Measurements from ENCODE around the gene KAT6B.
"Not testable (repeated sequence)": the region's sequence is repeated elsewhere in the genome, so short reads cannot be mapped to it uniquely, and the experiment has no call there.

Gene KAT6B

DNA sequence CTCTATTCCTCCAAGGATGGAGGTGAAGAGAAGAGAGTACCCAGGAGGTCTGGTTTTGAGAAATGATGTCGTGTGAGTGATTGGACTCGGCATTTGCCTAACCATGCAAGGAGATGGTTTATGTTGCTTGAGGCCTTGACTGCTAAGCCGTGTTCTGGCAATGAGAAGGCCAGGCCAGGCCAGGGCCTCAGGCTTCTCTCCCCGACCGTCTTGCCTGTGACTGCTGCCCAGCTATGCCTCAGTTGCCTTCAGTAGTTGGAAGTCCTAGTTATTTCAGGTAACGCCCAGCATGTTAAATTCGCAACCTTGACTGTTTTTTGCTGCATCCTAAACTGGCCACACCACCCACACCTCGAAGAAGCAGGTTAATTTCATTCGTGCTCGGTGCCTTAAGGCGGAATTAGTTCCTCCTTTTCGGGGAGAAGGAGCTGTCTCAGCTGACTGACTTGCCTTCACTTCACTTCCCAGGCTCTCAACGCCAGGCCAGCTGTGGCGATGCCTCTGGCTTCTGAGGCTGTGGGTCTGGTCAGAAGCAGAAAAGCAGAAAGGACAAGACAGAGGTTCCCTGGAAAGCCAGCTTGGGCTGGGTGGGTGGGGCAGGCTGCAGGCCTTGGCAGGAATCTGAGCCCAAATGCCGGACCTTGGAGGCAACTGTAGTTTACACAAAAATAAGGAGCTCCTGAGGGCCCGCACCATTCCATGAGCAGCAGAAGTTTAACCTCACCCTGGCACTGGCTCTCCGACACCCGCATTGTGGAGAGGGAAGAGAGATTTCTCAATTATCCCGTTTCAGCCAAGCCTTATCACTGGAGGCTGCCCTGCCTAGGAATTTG, 223.1 kb downstream of the KAT6B start:
- no peak for DNase-seq

DNA sequence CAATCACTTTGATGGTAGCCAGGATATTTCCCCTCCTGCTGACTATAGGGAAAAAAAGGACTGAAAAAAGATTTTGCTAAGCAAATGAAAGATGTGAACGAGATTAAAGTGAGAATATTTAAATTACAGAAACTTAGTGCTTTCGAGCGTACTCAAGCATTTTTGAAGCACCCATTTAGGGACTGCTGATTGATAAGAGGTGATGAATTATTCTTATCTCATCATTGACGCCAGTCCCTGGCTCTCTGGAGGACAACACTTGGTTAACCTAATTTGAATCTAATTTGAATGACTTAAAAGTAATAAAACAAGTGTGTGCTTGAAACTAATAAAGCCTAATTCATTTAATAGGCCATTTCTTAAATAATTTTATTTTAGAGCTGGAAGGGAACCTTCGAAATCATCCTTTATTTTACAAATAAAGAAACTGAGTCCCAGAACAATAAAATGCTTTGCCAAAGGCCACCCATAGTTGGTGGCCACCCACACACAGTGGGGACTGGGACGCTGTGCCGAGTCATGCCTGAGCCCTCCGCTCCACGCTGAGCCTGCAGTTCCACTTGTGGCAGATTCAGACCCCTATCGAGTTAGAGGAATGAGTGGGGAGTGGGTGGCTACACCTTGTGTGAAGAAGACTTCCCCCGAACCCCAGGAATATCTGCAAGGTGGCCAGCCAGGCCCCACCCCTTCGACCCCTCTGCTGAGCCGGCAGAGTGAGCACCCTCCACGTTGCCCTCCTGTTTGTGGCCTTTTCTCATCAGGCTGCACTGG, 223.9 kb downstream of the KAT6B start:
- DNase-seq = no peak

DNA sequence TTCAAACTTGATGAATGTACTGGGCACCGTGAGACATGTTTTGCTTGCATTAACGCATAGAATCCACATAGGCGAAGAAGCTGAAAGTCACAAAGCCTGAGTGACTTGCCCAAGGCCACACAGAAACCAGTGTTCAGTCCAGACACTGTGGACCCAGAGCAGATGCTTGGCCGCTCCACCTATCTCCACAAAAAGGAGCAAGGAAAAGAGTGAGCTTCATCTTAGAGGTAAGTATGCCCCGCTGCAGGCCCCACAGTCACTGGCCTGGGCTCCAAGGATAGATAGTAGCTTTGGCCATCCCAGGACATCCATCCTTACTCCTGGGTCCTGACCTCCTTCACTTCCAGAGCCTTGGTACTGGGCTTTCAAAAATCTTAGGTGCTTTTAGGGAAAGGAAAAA, 224.9 kb downstream of the KAT6B start:
- no peak for DNase-seq

DNA sequence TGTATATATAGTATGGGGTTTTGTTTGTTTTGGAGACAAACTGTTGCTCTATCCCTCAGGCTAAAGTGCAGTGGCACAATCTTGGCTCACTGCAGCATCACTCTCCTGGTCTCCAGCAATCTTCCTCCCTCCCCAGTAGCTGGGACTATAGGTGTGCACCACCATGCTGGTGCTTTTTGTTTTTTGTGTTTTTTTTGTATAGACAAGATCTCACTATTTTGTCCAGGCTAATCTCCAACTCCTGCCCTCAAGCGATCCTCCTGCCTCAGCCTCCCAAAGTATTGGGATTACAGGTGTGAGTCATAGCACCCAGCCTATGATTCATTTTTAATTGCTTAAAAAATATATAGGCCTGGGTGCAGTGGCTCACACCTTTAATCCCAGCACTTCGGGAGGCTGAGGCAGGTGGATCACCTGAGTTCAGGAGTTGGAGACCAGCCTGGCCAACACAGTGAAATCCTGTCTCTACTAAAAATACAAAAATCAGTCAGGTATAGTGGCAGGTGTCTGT, 229.6 kb downstream of the KAT6B start:
- not testable (repeated sequence) for DNase-seq

DNA sequence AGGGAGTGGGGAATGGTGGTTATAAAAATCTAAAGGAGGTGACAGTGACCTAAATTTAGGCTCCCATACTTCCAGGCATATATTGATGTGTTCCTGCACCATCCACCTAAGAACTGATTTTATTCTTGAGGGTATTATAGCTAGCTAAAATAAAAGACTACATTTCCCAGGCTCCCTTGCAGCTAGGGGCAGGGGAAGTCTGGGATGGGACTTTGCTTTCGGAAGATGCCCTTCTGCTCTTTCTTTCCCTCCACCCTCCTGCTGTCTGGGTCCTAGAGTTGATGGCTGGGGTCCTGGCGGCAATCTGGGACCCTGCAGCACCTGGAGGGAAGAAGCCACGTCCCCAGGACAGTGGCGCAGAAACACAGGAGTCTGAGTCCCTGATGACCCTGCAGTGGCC, 231.3 kb downstream of the KAT6B start:
- DNase-seq = no peak

DNA sequence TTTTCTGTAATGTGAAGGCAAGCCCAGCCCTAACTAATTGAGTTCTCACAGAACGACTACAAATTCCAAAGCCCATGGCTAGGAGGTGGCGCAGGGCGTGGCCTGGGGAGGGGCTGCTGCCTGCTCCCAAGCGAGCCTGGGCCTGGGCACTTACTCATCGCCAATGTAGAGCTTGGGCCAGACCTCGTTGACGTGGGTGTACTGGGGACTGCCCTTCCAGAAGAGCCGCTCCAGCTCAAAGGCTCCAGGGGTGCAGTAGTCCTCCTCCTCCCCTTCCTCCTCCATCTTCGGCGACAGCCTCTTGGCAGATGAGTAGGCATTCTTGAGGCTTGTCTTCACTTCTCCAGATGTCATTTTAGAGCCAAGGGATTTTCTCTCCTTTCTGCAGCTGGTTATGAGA, 231.8 kb downstream of the KAT6B start:
- no peak for DNase-seq

DNA sequence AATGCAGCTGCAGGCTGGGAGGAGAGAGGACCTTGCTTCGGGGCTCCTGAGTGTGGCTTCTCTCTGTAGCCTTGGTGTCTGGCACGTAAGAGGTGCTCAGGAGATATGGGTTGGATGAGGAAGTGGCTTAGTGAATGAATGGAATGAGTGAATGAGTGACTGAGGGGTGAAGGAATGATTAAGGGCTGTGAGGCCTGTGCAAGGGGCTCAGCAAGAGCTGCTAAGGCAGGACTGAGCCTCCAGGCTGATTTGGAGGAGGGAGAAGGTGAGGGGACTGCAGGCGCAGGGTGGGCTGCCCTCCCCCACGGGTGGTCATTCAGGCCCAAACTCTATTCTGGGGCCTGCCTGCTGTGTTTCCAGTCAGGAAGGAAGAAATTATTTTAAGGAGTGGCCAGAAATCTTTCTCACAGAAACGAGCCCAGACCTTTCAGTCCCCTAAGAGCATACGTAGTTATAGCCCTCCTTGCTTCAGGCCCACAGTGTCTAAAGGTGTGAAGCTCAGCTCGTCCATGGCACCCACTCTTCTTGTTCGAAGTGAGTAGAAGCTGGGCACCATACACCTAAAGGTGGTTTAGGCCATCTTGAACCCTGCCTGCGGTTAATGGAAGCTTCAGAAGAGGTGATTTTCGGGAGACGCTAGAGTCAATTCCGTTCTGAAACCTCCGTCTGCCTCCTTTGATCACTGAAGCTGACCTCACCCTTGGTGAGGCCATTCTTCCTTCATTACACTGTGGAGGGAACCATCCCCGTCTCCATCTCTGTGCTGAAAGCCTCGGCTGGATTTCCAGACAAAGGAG, 235.5 kb downstream of the KAT6B start:
- no peak for DNase-seq

DNA sequence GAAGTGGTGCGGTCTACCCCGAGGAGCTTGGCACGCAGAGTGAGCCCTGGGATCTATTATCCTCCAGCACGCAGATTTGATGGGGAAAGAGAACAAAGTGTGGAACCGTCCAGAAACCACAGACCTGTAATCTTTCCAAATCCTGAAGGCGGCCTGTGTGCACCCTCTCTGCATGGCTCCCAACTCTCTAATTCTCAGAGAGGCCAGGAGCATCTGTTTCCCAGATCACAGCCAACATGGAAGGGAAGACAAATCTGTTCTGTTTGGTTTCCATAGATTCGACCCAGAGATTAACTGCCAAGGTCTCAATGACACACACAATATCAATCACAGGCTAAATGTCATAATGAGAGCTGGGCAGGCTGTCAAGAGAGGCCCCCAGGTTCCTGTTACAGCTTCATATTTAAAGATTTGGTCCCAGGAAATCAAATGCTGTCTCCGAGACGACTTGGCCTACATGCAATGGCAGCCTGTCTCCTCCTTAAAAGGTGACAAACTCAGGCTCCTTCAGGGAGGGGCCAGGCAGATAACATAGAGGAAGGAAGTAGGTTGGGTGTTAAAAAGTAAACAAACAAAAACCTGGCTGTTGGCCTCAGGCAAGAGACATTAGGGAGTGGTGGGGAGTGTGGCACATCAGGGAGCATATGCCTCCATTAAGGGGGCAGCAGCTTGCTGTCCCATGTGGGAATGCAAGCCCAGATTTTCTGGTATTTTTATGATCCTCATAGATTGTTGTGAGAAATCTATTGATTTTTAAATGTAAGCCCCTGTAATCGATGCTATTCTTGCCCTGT, 236.3 kb downstream of the KAT6B start:
- DNase-seq = no peak

DNA sequence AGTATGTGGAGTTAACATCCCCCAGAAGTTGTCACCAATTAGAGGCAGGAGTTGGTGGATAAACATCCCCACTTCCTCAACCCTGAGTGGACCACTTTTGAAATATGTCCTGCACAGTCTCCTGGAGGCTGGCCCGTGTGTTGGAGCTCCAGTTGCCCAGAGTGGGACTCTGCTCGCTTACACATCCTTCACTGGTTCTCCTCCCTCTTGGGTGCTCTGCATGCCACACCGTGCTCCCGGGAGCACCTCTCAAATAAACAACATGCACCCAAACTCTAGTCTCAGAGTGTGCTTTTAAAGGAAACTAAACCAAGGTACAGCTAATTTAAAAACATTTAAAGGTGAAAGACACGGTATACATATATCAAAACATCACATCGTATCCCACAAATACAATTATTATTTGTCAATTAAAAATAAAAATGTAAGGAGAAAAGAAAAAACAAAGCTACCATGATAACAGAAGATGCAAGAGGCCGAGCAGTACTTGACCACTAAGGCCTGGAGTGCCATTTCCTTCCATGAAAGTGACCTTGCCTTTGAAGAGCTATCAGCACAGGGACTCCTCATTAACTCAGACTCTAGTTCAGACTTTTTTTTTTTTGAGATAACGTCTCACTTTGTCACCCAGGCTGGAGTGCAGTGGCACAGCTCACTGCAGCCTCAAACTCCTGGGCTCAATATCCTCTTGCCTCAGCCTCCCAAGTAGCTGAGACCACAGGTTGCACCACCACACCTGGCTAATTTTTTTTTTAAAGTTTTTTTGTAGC, 237.2 kb downstream of the KAT6B start:
- DNase-seq = no peak

DNA sequence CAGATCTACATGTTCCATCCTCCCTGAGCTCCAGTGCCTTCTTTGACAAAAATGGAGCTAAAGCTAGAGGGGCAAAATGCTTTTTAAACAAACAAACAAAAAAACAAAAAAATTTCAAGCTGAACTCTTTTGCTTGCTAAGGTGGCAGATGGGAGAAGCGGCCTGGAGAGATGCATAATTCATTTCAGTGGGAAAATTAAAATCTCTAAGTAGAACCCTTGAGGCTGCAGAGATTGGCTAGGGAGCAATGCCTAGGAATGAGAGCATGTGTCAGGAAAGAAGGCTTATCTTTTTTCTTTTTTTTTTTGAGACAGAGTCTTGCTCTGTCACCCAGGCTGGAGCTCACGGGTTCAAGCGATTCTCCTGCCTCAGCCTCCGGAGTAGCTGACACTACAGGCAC, 238.7 kb downstream of the KAT6B start:
- no peak for DNase-seq

DNA sequence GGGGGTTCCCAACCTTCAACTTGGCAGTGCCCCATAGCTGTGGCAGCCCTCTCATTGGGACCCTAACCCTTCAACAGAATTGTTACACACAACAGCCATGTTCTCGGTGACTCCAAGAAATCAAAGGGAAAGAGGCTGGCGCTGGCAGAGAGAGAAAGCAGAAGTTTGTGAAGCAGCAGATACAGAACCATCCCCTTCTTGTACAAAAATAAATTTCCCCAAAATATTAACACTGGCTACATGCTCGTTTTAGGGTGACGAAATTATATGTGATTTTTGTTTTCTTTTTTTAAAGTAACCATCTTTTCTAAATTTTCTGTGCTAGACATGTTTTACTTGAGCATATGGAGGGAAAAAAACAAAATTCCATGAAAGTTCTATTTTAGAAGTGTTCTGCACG, 239.9 kb downstream of the KAT6B start:
- DNase-seq = no peak

DNA sequence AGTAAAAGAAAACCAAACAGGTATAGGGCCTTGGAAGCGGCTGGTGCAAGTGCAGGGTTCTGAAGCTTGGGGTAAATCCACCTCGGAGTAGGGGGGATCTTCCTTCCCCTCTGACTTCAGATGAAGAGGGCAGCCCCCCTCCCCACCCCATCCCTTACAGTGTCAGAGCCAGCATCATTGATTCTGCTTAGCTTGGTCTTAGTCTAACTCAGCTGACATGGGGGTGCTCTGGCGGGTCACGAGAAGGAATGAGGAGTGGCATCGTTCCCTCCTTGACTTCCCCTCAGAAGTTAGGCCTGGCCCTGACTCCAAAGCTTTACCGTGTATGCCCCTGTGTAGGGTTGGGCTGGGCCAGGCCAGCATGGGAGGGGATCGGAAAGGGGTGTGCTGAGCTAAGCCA, 240.9 kb downstream of the KAT6B start:
- no peak for DNase-seq

DNA sequence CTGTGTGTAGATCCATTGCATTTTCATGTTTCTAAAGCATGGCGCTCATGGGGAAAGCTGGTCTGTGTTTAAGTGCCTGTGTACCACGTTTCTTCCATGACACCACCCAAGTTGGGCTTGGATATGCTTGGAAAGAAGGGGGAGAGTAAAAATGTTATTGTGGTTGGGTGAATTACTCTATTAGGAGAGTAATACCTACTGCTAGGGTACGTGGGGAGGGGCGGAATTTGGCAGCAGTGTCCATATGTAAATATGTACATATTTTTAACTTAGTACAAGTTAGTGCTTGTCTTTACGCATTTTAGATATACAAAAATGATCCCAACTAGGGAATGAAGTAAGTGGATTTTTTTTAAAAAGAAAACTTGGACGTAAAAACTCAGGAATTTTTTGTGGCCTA, 242.1 kb downstream of the KAT6B start:
- no peak for DNase-seq

DNA sequence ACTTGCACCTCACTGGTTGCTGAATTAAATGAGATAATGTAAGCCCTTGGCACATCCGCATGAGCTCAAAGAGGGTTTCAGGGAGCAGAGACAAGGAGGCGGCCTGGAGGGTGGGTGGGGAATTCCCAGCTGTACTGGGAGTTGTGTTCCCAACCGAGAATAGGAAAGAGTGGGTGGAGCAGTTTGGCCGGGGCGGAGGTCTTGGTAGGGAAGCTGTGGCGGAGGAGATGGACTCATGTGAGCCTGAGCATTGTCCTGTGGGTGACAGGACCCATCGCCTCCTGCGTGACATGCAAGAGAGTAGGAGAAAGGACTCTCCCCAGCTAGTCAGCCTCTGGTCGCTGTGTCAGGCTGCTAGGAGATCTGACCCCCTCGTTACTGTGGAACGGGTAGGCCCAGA, 244.1 kb downstream of the KAT6B start:
- DNase-seq = no peak

DNA sequence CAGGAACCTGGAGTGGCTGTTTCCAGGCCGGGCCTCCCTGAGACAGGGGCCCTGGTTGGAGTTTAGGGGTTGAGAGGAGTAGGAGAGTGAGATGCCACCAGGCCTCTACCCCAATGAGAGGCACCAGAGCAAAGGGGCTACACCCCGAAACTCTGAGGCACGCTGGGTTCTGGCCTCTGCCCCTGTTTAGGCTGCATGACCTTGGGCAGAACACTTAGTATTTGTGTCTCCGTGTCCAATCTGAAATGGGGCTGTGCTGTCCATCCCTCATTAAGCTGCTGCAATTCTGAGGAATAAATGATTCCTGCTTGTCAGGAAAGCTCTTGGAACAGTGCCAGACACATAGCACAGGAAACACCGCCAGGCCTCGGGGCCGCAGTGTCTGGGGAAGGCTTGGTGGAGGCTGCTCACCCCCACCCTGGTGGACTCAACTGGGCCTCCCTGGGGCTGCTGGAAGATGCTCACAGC, 244.6 kb downstream of the KAT6B start:
- peak; percentile 50 for DNase-seq

DNA sequence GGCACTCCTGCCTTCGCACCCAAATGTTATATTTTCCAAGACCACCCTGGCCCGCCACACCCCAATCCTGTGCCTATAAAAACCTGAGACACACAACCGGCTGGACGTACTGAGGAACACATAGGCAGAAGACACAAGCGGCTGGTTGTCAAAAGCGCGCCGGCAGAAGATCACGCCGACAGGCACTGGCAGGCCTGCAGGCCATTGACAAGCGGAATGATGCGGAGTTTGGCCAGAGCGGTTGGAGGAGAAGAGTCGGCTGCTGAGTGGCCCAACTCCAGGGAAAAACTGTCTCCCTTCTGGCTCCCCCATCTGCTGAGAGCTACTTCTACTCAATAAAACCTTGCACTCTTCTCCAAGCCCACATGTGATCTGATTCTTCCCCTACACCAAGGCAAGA, 245.4 kb downstream of the KAT6B start:
- no peak for DNase-seq

DNA sequence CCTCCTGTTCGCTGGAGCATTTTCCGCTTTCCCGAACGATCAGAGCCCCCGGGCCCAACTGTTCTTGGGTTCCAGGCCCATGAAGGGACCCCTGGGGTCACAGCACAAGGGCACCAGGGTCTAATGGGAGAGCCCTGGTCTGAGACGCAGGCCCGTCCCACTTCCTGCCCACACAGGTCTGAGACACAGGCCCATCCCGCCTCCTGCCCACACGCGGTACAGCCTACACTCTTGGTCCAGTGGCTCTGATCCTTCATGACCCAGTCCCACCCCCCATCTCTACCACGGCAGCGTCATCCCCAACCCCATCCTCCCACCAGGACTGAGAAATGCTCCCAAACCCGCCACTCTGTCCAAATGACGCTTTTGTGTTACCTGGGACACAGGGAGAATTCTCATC, 246.3 kb downstream of the KAT6B start:
- DNase-seq = no peak

DNA sequence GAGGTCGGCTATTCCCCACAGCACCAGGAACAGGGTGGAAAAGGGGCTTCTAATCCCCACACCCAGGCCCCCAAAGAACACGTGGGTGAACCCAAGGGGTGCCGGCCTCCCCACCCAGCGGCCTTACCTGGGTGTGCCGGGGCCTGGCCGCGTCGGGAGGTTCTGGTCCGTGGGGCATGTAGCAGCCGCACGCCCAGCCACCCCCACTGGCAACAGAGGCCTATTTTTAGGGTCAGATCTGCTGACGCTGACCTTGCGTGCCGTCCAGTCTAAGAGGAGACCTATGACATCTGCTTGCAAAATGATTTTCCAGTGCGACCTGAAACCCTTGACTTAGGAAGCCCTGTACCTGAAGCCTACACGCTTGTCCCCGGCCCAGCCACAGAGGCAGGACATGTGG, 247.0 kb downstream of the KAT6B start:
- no peak for DNase-seq

DNA sequence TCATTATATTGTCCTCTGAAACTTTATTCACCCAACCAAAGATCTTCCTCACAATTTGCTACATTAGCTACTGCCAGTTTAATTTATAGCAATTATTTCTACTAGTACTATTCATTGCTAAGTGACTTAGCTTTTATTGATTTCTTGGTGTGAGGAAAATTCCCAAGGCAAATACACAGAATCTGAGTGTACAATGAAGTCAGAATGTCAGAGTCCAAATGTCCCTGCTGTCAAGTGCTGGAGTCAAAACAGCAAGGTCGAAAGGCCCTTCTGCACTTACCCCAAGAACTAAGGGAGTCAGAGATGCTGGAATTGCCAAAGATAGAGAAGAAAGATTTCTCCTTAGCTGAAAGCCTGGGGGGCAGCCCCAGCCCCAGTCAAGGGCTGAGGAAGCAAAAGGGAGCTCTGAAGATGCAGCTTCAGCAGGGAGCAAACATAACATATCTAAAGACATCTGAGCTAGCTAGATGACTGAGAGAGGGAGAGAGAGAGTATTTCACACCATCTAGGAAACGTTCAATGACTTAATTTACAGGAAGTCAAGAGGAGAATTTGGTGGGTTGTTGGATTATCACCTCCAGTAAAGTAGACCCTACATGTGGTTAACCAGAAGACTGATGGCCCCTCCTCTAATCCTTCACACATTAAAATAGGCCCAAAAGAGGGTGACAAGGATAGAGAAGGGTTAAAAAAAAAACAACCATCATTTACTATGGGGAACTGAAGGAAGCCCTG, 248.5 kb downstream of the KAT6B start:
- no peak for DNase-seq

DNA sequence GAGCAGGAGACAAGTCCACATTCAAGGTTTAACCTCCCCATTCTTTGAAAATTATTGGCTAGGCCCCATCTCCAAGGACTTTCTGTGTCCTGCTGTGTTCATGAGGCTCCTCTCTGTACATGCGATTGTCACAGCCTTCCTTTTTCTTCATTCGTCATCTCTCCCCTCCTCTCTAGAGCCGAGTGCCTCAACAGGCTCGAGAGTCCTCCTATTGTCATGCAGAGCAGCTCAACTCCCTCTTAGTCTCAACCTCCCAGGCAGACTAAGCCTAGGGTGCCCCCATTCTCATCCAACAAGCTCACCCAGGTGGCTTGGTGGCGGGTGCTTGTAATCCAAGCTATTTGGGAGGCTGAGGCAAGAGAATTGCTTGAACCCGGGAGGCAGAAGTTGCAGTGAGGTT, 249.9 kb downstream of the KAT6B start:
- no peak for DNase-seq
